HL-60 (cell line): ENCODE results near the gene NLGN1.

ENCODE experiments used
- DNase-seq, 2 experiments: peaks; one replicate each; pipeline ENCODE4 v3.0.0-alpha.2; 2010 to 2020; ENCODE audit warnings: low read depth in 1 of 2, low spot score in 1 of 2
- H3K27ac ChIP-seq: fragments of 250-450 bp; sonication (Bioruptor Pico); replicated peaks from 2 replicates; pipeline ENCODE4 v1.5.1; 2020; ENCODE audit warnings: mild to moderate bottlenecking, moderate library complexity
- H3K27me3 ChIP-seq: fragments of 250-450 bp; sonication (Bioruptor Pico); 2 replicates; pipeline ENCODE4 v1.5.1; 2021; ENCODE audit warnings: mild to moderate bottlenecking, moderate library complexity; ENCODE audit not compliant: insufficient read depth, poor library complexity, severe bottlenecking
- H3K4me3 ChIP-seq: replicated peaks from 2 replicates; pipeline ENCODE4 v1.5.1; 2011; ENCODE audit warnings: mild to moderate bottlenecking, control low read depth, low read length; ENCODE audit not compliant: insufficient read depth
- GABPA ChIP-seq: IDR thresholded peaks from 2 replicates; pipeline ENCODE4 v1.6.1; 2012; ENCODE audit warnings: low read depth
- POLR2AphosphoS5 ChIP-seq: IDR thresholded peaks from 2 replicates; pipeline ENCODE4 v1.6.1; 2012; ENCODE audit warnings: low read depth
- SPI1 ChIP-seq: IDR thresholded peaks from 2 replicates; pipeline ENCODE4 v1.6.1; 2012; ENCODE audit warnings: low read depth, mild to moderate bottlenecking, borderline replicate concordance
- TF ChIP-seq, protein P1 (sequence below): IDR thresholded peaks from one replicate; pipeline ENCODE4 v1.5.1; 2011; ENCODE audit warnings: low read length, control low read depth, inconsistent platforms; ENCODE audit not compliant: insufficient read depth
- TF ChIP-seq, protein P2 (sequence below): IDR thresholded peaks from 2 replicates; pipeline ENCODE4 v1.6.1; 2012; ENCODE audit warnings: low read depth; ENCODE audit not compliant: insufficient replicate concordance

Gene NLGN1

DNA sequence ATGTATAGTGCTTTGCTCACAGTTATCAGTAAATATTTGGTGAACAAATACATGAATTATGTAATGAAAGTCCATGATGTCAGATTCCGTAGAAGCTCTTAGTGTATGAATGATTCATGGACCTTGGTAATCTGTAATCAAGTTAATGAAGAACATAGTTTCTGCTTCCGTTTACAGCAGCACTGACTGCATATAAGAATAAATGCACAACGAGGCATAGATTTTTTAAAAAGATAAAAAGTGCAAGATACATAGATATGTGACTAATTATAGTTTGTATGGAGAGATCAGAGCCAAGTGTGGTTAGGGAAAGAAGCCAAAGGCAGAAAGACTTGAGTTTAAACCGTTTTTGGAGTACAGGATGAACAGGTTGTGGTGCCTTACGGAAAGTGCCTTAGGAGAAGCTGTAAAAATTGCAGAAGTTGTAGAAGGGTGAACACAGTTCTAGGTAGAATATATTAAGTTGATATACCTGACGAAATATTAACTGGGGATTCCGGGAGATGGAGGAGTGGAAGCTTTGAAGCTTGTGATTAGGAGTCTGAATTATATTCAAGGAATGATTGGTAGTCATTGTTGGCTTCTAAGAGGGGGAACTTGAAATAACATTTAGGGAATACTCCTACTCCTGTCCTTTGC, 293.1 kb downstream of the NLGN1 start:
- DNase-seq: no peak
- H3K27ac ChIP-seq: no peak overlapping the region
- TF ChIP-seq GABPA: no peak
- TF ChIP-seq, protein P1, sequence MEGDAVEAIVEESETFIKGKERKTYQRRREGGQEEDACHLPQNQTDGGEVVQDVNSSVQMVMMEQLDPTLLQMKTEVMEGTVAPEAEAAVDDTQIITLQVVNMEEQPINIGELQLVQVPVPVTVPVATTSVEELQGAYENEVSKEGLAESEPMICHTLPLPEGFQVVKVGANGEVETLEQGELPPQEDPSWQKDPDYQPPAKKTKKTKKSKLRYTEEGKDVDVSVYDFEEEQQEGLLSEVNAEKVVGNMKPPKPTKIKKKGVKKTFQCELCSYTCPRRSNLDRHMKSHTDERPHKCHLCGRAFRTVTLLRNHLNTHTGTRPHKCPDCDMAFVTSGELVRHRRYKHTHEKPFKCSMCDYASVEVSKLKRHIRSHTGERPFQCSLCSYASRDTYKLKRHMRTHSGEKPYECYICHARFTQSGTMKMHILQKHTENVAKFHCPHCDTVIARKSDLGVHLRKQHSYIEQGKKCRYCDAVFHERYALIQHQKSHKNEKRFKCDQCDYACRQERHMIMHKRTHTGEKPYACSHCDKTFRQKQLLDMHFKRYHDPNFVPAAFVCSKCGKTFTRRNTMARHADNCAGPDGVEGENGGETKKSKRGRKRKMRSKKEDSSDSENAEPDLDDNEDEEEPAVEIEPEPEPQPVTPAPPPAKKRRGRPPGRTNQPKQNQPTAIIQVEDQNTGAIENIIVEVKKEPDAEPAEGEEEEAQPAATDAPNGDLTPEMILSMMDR: no peak
- no peak for TF ChIP-seq SPI1
- TF ChIP-seq POLR2AphosphoS5: no peak
- TF ChIP-seq, protein P2, sequence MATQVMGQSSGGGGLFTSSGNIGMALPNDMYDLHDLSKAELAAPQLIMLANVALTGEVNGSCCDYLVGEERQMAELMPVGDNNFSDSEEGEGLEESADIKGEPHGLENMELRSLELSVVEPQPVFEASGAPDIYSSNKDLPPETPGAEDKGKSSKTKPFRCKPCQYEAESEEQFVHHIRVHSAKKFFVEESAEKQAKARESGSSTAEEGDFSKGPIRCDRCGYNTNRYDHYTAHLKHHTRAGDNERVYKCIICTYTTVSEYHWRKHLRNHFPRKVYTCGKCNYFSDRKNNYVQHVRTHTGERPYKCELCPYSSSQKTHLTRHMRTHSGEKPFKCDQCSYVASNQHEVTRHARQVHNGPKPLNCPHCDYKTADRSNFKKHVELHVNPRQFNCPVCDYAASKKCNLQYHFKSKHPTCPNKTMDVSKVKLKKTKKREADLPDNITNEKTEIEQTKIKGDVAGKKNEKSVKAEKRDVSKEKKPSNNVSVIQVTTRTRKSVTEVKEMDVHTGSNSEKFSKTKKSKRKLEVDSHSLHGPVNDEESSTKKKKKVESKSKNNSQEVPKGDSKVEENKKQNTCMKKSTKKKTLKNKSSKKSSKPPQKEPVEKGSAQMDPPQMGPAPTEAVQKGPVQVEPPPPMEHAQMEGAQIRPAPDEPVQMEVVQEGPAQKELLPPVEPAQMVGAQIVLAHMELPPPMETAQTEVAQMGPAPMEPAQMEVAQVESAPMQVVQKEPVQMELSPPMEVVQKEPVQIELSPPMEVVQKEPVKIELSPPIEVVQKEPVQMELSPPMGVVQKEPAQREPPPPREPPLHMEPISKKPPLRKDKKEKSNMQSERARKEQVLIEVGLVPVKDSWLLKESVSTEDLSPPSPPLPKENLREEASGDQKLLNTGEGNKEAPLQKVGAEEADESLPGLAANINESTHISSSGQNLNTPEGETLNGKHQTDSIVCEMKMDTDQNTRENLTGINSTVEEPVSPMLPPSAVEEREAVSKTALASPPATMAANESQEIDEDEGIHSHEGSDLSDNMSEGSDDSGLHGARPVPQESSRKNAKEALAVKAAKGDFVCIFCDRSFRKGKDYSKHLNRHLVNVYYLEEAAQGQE: no peak
- no peaks in the 10 kb centered on the region for H3K27me3 ChIP-seq
- H3K4me3 ChIP-seq: no peak overlapping the region

DNA sequence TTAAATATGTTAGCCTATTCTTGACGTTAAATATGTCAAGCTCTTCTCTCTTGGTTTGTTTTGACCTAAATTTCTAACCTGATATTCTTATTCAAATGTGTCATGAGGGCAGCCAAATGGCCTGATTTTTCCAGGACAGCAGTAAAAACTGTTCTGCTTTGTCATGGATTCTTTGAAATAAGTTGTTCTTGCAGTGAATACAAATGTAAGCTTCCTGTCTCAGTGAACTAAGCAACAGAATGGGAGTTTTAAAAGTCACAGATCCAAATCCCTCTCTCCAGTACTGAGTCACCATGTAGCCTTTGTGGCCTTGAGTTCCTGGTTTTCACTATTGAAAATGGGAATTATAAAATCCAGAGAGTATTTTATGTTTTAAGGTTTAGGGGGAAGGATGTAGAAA, 301.8 kb downstream of the NLGN1 start:
- Histone ChIP-seq H3K27ac (no peak overlapping the region), H3K27me3 (no peaks in the 10 kb centered on the region), H3K4me3 (no peak overlapping the region)
- TF ChIP-seq, protein P2: no peak
- TF ChIP-seq SPI1 (no peak), POLR2AphosphoS5 (no peak), GABPA (no peak)
- TF ChIP-seq, protein P1: no peak
- DNase-seq: no peak

DNA sequence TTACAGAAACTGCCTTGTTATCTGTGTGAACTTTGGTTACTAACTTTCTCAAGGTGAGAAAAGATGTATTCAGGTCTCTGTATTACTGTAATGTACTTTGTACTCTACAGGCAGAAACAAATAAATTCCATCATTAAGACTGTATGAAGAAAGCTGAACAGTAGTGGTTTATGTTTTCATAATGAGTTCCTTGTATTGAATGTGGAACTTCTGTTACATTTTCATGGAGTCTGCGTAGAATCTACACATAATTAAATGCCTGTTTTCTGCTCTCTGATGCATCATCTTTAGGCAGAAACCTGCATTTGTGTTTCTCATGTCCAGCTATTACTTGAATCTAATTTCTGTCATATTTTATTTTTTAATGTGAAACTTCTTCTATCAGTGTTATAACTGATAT, 302.8 kb downstream of the NLGN1 start:
- TF ChIP-seq GABPA: no peak
- no peak for DNase-seq
- H3K27ac ChIP-seq: no peak overlapping the region
- no peak overlapping the region for H3K4me3 ChIP-seq
- H3K27me3 ChIP-seq: no peaks in the 10 kb centered on the region

DNA sequence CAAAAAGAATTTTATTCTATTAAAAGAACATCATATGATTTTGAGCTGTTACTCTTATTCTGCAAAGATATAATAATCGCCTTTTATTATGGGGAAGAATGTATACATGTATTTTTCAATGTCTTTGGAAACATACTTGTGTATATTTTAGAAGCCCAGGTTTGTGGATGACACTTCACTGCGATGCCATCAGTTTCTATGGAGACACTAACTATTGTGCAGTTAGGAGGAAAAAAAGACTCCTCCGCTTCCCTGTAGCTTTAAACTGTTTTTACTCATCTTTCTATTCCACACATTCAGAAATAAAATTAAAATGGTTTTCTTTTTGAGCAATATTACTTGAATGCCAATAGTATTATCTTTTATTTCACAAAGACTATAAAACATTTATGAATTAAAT, 305.0 kb downstream of the NLGN1 start:
- H3K27me3 ChIP-seq: no peaks in the 10 kb centered on the region
- no peak overlapping the region for H3K27ac ChIP-seq
- TF ChIP-seq POLR2AphosphoS5 (no peak), SPI1 (no peak), GABPA (no peak)
- TF ChIP-seq, protein P1: no peak
- TF ChIP-seq, protein P2: no peak
- no peak for DNase-seq
- no peak overlapping the region for H3K4me3 ChIP-seq
